ENCODE data around the gene LMX1B.

Gene LMX1B

GRCh38 chr9:126682113-126682810 is 68.5 kb downstream of the LMX1B start:
- DNase-seq, result no peak

GRCh38 chr9:126682928-126683697 is 69.4 kb downstream of the LMX1B start:
- DNase-seq, result no peak

GRCh38 chr9:126683698-126684044 is 69.9 kb downstream of the LMX1B start:
- no peak for DNase-seq

GRCh38 chr9:126684345-126684744 is 70.6 kb downstream of the LMX1B start:
- no peak for DNase-seq

GRCh38 chr9:126684965-126685465 is 71.3 kb downstream of the LMX1B start:
- no peak for DNase-seq

GRCh38 chr9:126687930-126688461 is 74.3 kb downstream of the LMX1B start:
- no peak for DNase-seq

GRCh38 chr9:126688617-126689016 is 74.9 kb downstream of the LMX1B start:
- no peak for DNase-seq

GRCh38 chr9:126689027-126689825 is 75.5 kb downstream of the LMX1B start:
- no peak for DNase-seq

- DNase-seq, result no peak
These were observed 76.8 kb downstream of the LMX1B start for GRCh38 chr9:126690431-126691051.

GRCh38 chr9:126692041-126692758 is 78.5 kb downstream of the LMX1B start:
- DNase-seq, result no peak

GRCh38 chr9:126692759-126693427 is 79.2 kb downstream of the LMX1B start:
- DNase-seq, result no peak

- no peak for DNase-seq
These were observed 79.8 kb downstream of the LMX1B start for GRCh38 chr9:126693428-126693944.

GRCh38 chr9:126694206-126695081 is 80.7 kb downstream of the LMX1B start:
- DNase-seq, result no peak

GRCh38 chr9:126695186-126695585 is 81.5 kb downstream of the LMX1B start:
- DNase-seq, result no peak

GRCh38 chr9:126695701-126696400 is 82.1 kb downstream of the LMX1B start:
- no peak for DNase-seq

GRCh38 chr9:126696401-126697145 is 82.8 kb downstream of the LMX1B start:
- DNase-seq, result no peak

- no peak for DNase-seq
These were observed 83.6 kb downstream of the LMX1B start for GRCh38 chr9:126697330-126697729.

- no peak for DNase-seq
These were observed 84.5 kb downstream of the LMX1B start for GRCh38 chr9:126698251-126698650.

- DNase-seq, result no peak
These were observed 85.0 kb downstream of the LMX1B start for GRCh38 chr9:126698756-126699155.

All from HCEC 1CT (cell line).